ENCODE data around the gene RHEB.

DNA sequence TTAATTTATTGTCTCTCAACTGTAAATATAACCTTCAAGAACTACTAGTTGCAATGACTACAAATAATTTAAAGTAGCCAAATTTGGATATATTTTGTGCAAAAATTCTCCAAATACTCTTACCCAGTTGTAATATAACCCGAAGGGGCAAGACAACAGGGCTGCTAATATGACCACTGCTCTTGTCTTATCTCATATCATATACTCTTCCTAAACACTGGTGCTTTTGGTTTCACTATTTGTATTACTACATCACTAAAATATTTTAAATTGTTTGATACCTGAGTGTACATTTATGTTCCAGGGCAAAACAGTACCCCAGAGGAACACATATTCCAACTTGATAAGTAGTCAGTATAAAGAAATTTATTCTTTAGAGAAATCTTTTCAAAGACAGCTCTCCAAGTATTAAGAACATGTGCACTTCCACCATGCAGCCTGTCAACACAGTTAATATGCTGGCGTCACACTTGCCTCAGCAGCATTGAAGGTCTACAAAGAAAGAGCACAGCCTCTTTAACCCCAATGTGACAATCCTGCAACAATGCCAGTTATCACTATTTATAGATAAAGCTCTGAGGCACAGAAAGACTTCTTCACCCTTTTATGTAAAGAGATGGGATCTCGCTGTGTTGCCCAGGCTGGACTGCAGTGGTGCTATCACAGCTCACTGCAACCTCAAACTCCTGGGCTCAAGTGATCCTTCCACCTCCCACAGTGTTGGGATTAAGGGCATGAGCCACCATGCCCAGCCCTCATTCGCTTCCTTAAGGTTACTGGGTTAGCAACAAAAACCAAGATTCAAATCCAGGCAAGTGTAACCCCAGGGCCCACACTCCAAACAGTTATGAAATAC is 37.8 kb downstream of the RHEB start:
- no peak for TF ChIP-seq ESRRG (CRISPR knock-in tag; IDR thresholded peaks at IDR 0.05)
- TF ChIP-seq TOX (CRISPR knock-in tag; IDR thresholded peaks at IDR 0.05; ENCODE audit: borderline replicate concordance): no peak
- no peak for TF ChIP-seq ZFP3 (CRISPR knock-in tag; IDR thresholded peaks at IDR 0.05)
- TF ChIP-seq, protein P1, sequence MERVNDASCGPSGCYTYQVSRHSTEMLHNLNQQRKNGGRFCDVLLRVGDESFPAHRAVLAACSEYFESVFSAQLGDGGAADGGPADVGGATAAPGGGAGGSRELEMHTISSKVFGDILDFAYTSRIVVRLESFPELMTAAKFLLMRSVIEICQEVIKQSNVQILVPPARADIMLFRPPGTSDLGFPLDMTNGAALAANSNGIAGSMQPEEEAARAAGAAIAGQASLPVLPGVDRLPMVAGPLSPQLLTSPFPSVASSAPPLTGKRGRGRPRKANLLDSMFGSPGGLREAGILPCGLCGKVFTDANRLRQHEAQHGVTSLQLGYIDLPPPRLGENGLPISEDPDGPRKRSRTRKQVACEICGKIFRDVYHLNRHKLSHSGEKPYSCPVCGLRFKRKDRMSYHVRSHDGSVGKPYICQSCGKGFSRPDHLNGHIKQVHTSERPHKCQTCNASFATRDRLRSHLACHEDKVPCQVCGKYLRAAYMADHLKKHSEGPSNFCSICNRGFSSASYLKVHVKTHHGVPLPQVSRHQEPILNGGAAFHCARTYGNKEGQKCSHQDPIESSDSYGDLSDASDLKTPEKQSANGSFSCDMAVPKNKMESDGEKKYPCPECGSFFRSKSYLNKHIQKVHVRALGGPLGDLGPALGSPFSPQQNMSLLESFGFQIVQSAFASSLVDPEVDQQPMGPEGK (CRISPR knock-in tag; IDR thresholded peaks at IDR 0.05; ENCODE audit: borderline replicate concordance): no peak
- TF ChIP-seq, protein P2, sequence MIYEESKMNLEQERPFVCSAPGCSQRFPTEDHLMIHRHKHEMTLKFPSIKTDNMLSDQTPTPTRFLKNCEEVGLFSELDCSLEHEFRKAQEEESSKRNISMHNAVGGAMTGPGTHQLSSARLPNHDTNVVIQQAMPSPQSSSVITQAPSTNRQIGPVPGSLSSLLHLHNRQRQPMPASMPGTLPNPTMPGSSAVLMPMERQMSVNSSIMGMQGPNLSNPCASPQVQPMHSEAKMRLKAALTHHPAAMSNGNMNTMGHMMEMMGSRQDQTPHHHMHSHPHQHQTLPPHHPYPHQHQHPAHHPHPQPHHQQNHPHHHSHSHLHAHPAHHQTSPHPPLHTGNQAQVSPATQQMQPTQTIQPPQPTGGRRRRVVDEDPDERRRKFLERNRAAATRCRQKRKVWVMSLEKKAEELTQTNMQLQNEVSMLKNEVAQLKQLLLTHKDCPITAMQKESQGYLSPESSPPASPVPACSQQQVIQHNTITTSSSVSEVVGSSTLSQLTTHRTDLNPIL (CRISPR knock-in tag; IDR thresholded peaks at IDR 0.05; ENCODE audit: low read depth): no peak
- no peak for TF ChIP-seq ARNTL (CRISPR knock-in tag; IDR thresholded peaks at IDR 0.05; ENCODE audit: borderline replicate concordance, low read depth)
- TF ChIP-seq, protein P3, sequence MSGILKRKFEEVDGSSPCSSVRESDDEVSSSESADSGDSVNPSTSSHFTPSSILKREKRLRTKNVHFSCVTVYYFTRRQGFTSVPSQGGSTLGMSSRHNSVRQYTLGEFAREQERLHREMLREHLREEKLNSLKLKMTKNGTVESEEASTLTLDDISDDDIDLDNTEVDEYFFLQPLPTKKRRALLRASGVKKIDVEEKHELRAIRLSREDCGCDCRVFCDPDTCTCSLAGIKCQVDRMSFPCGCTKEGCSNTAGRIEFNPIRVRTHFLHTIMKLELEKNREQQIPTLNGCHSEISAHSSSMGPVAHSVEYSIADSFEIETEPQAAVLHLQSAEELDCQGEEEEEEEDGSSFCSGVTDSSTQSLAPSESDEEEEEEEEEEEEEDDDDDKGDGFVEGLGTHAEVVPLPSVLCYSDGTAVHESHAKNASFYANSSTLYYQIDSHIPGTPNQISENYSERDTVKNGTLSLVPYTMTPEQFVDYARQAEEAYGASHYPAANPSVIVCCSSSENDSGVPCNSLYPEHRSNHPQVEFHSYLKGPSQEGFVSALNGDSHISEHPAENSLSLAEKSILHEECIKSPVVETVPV (CRISPR knock-in tag; IDR thresholded peaks at IDR 0.05): no peak
- no peak for TF ChIP-seq ZFP30 (CRISPR knock-in tag; IDR thresholded peaks at IDR 0.05)
